GM12878 (cell line): Measurements from ENCODE around the gene DGKQ. TPM values are rescaled to one million over a fixed set of nuclear protein-coding genes. Genes with fewer than 3 reads are reported as not detected.

ENCODE experiments used
- ATAC-seq: fragments of 200-7000 bp; cut with Tn5 transposase; 3 replicates; pipeline ENCODE4 v1.9.1; 2020; ENCODE audit warnings: mild to moderate bottlenecking, moderate library complexity
- BruUV-seq: library from RNA; stranded (reverse); fragments of 400-500 nt; replicated peaks from 2 replicates; lab custom pipeline; 2021; lab: Mats Ljungman, UMichigan
- CTCF ChIA-PET: fragments of 300-600 bp; sonication (Branson Sonifier 250); formaldehyde crosslinking; extraction: SDS; loops from one replicate; lab custom pipeline; 2021; ENCODE audit warnings: inconsistent platforms; lab: Yijun Ruan, JAX
- POLR2A ChIA-PET: fragments of 350-600 bp; formaldehyde crosslinking; extraction: SDS; loops from one replicate; lab custom pipeline; 2021; ENCODE audit warnings: inconsistent platforms; lab: Charles Lee
- RAD21 ChIA-PET: fragments of 300-600 bp; sonication (Branson Sonifier 250); formaldehyde crosslinking; loops from one replicate; lab custom pipeline; 2023; ENCODE audit warnings: antibody characterized with exemption; ENCODE audit not compliant: unreplicated experiment; lab: Charles Lee
- SMC1A ChIA-PET: fragments of 300-600 bp; sonication (Branson Sonifier 250); formaldehyde crosslinking; loops from one replicate; lab custom pipeline; 2023; ENCODE audit not compliant: unreplicated experiment, uncharacterized antibody; lab: Charles Lee
- DNase-seq: peaks from one replicate; pipeline ENCODE4 v3.0.0-alpha.2; 2011; ENCODE audit warnings: low read depth, low spot score
- FAIRE-seq: peaks from 3 replicates; lab custom pipeline; 2011; peaks lifted over from hg19 to GRCh38; lab: Jason Lieb, UNC
- H2AFZ ChIP-seq: 2 replicates; pipeline ENCODE4 v1.6.0; 2011; ENCODE audit warnings: low read depth, low read length, control low read depth; ENCODE audit not compliant: control insufficient read depth
- H3K27ac ChIP-seq: 2 replicates; pipeline ENCODE4 v1.5.1; 2011; ENCODE audit warnings: control low read depth; ENCODE audit not compliant: control insufficient read depth, insufficient read depth
- H3K27me3 ChIP-seq, 2 experiments: replicated peaks in 1 of 2; 2 replicates each; pipeline versions ENCODE4 v1.6.0 to v1.6.1; 2011; ENCODE audit warnings: low read length in 1 of 2; ENCODE audit not compliant: control insufficient read depth in 2 of 2, insufficient read depth in 2 of 2
- H3K36me3 ChIP-seq, 2 experiments: 2 replicates each; pipeline ENCODE4 v1.5.1; 2011; ENCODE audit warnings: low read length in 1 of 2; ENCODE audit not compliant: control insufficient read depth in 2 of 2, insufficient read depth in 2 of 2
- H3K4me1 ChIP-seq: 2 replicates; pipeline ENCODE4 v1.6.1; 2011; ENCODE audit warnings: mild to moderate bottlenecking, low read length, moderate library complexity, mixed read lengths; ENCODE audit not compliant: control insufficient read depth, insufficient read depth
- H3K4me2 ChIP-seq: 2 replicates; pipeline ENCODE4 v1.6.0; 2011; ENCODE audit warnings: control low read depth; ENCODE audit not compliant: control insufficient read depth, insufficient read depth
- H3K4me3 ChIP-seq: fragments of 200-600 bp; sonication (generic); 2 replicates; pipeline ENCODE4 v1.5.1; 2016
- H3K79me2 ChIP-seq: 2 replicates; pipeline ENCODE4 v1.6.0; 2011; ENCODE audit warnings: low read length; ENCODE audit not compliant: control insufficient read depth, insufficient read depth
- H3K9ac ChIP-seq: 2 replicates; pipeline ENCODE4 v1.8.0; 2011; ENCODE audit warnings: low read length, control low read depth, mixed read lengths; ENCODE audit not compliant: control insufficient read depth, insufficient read depth
- H3K9me3 ChIP-seq: replicated peaks from 3 replicates; pipeline ENCODE4 v1.5.1; 2011; ENCODE audit warnings: mild to moderate bottlenecking, low read length; ENCODE audit not compliant: control insufficient read depth, insufficient read depth
- H4K20me1 ChIP-seq: 2 replicates; pipeline ENCODE4 v1.6.0; 2011; ENCODE audit not compliant: control insufficient read depth, insufficient read depth
- CBX3 ChIP-seq: fragments of 200-600 bp; sonication (generic); IDR thresholded peaks from 2 replicates; pipeline ENCODE4 v1.6.1; 2016; ENCODE audit warnings: low read depth, borderline replicate concordance
- E2F8 ChIP-seq: fragments of 450-650 bp; IDR thresholded peaks from 2 replicates; pipeline ENCODE4 v1.6.1; 2018; ENCODE audit warnings: mild to moderate bottlenecking, low read depth, moderate library complexity; ENCODE audit not compliant: partially characterized antibody
- EZH2 ChIP-seq: IDR thresholded peaks from 2 replicates; pipeline ENCODE4 v1.6.1; 2012; ENCODE audit warnings: low read depth, mild to moderate bottlenecking, control low read depth, inconsistent platforms, low read length, borderline replicate concordance; ENCODE audit not compliant: control insufficient read depth
- HCFC1 ChIP-seq: fragments of 150-350 bp; IDR thresholded peaks from 2 replicates; pipeline ENCODE4 v1.6.1; 2014; ENCODE audit warnings: low read length
- HDGF ChIP-seq: fragments of 450-650 bp; IDR thresholded peaks from 2 replicates; pipeline ENCODE4 v1.6.1; 2016; ENCODE audit warnings: antibody characterized with exemption
- POLR2AphosphoS5 ChIP-seq: IDR thresholded peaks from 2 replicates; pipeline ENCODE4 v1.6.1; 2011; ENCODE audit warnings: mild to moderate bottlenecking, low read length, inconsistent platforms
- PRDM15 ChIP-seq: fragments of 450-650 bp; formaldehyde crosslinking; IDR thresholded peaks from 2 replicates; pipeline ENCODE4 v1.4.0; 2020; ENCODE audit warnings: mild to moderate bottlenecking, moderate library complexity
- TAF1 ChIP-seq: IDR thresholded peaks from 2 replicates; pipeline ENCODE4 v1.6.1; 2011; ENCODE audit warnings: mild to moderate bottlenecking, low read depth, low read length, borderline replicate concordance
- WRNIP1 ChIP-seq: IDR thresholded peaks from 2 replicates; pipeline ENCODE4 v1.6.1; 2011; ENCODE audit warnings: low read depth, low read length, improper control_type of control experiment, borderline replicate concordance
- WGBS: methylation state at CpG from one replicate; pipeline ENCODE4 v1.1.6; 2016; ENCODE audit warnings: low lambda C conversion rate; ENCODE audit not compliant: insufficient replicate concordance, insufficient coverage; ENCODE audit errors: missing lambda C conversion rate; 5-methylcytosine and 5-hydroxymethylcytosine counted together
- in situ Hi-C: fragments of 300-500 bp; cut with MboI; formaldehyde crosslinking; loops from 9 replicates; pipeline ENCODE4 v1.14.3; 2018; ENCODE audit warnings: mixed read lengths
- intact Hi-C: fragments of 100-400 bp; cut with micrococcal nuclease; formaldehyde crosslinking; loops from one replicate; pipeline ENCODE4 v1.14.2; 2022; ENCODE audit not compliant: unreplicated experiment
- polyA plus RNA-seq, 11 experiments: library from polyadenylated mRNA; depleted of rRNA in 4 of 11; unstranded in 6 of 11; stranded (reverse) in 5 of 11; fragments of >200 nt; fragmentation: Nextera tagmentation in 4 of 11; fragmentation: Illumina TruSeq in 1 of 11; extraction: Ambion mirVana in 4 of 11; extraction: Trizol in 1 of 11; gene quantifications; 1 replicate in 1 of 11; 2 replicates in 10 of 11; pipeline versions ENCODE4 v1.2.1 to v1.2.3, GENCODE V29; 2011 to 2016; ENCODE audit warnings: inconsistent platforms in 2 of 11, missing spikeins in 2 of 11, low read depth in 1 of 11
- total RNA-seq, 4 experiments: library from RNA; depleted of rRNA in 3 of 4; stranded (reverse); fragments of >200 nt in 3 of 4; fragmentation: Illumina TruSeq in 1 of 4; extraction: Trizol in 1 of 4; gene quantifications; 2 replicates each; pipeline versions ENCODE4 v1.2.1 to v1.2.3, GENCODE V29; 2013 to 2021

DGKQ gene
- total and polyA plus RNA-seq, 10 of the 15 experiments (the other 5 are each of a cell fraction or from before 2014, with no cell fraction given), result 0.11 to 10.5 (median 1.4) TPM

- TF ChIP-seq TAF1 (no peak), HDGF (no peak), CBX3 (no peak), HCFC1 (no peak)
- TF ChIP-seq, all 136 proteins: peak for 0
- Histone ChIP-seq H2AFZ (no peak overlapping the region), H3K9ac (no peak overlapping the region), H3K79me2 (peaks cover 19% of the 10 kb centered on the region), H3K27me3 (no peaks in the 10 kb centered on the region), H3K4me1 (peaks cover 13% of the 10 kb centered on the region), H4K20me1 (no peaks in the 10 kb centered on the region), H3K27ac (no peak overlapping the region), H3K9me3 (no peaks in the 10 kb centered on the region), H3K4me3 (no peak overlapping the region), H3K4me2 (no peak overlapping the region), H3K36me3 (peaks cover 16 to 36% of the 10 kb centered on the region in 2 experiments; a peak in 3 of 4 replicates)
- CTCF ChIA-PET, result no interaction called here
- RAD21 ChIA-PET, result no interaction called here
- no peak for ATAC-seq
- POLR2A ChIA-PET, result no interaction called here
- FAIRE-seq, result no peak
- WGBS, result 92% methylated on average over 23 of the region's 23 CpGs
- in situ Hi-C loops, result no loop called here
- BruUV-seq, result no TSS peak
- SMC1A ChIA-PET, result no interaction called here
- intact Hi-C loops, result no loop called here
- DNase-seq, result no peak
Measured at GRCh38 chr4:911221-911751, 62.1 kb downstream of the DGKQ start.

GRCh38 chr4:910366-911091 is 62.8 kb downstream of the DGKQ start:
- Histone ChIP-seq H3K4me1 (peaks cover 6% of the 10 kb centered on the region; the same call in 1 of the 2 replicates), H4K20me1 (no peaks in the 10 kb centered on the region), H3K9me3 (no peaks in the 10 kb centered on the region; the same call in 2 of the 3 replicates), H2AFZ (no peak overlapping the region), H3K79me2 (peaks cover 11% of the 10 kb centered on the region), H3K27ac (no peak overlapping the region), H3K36me3 (peaks cover 16 to 42% of the 10 kb centered on the region in 2 experiments), H3K9ac (no peak overlapping the region), H3K4me2 (no peak overlapping the region), H3K4me3 (no peak overlapping the region), H3K27me3 (no peaks in the 10 kb centered on the region)
- DNase-seq (no peak), FAIRE-seq (no peak), ATAC-seq (no peak)
- in situ Hi-C loops, result no loop called here
- 97% methylated on average over 26 of the region's 26 CpGs for WGBS
- ChIA-PET CTCF (no interaction called here), POLR2A (no interaction called here), SMC1A (interaction anchor here (1.1 kb wide), 1 partner anchor 19 kb away, joined by 4 read pairs; no protein-coding TSS in a partner anchor), RAD21 (no interaction called here)
- intact Hi-C loops, result no loop called here
- no TSS peak for BruUV-seq
- TF ChIP-seq WRNIP1, result no peak
- TF ChIP-seq E2F8, result no peak
- no peak for TF ChIP-seq PRDM15 (CRISPR knock-in tag)
- peak; percentile 27; the same call in 1 of the 2 replicates for TF ChIP-seq POLR2AphosphoS5
- TF ChIP-seq EZH2, result no peak
